Fibroblast of peridontal ligament (primary cell): Measurements from ENCODE around the gene RNF186.
A peak's percentile ranks its signal among the peaks of the same experiment; 100 is the strongest.
"Not testable (repeated sequence)": the region's sequence is repeated elsewhere in the genome, so short reads cannot be mapped to it uniquely, and the experiment has no call there.

ENCODE experiments used
- DNase-seq: peaks from one replicate; pipeline ENCODE4 v3.0.0-alpha.2; 2010; ENCODE audit errors: extremely low read depth

Gene RNF186

GRCh38 chr1:19814681-19815503, at the start of gene RNF186:
Gene RNF186, minus strand, starts transcription at chr1:19815283. Its CDS starts 182 bp downstream, at chr1:19815101.
- no peak for DNase-seq

- DNase-seq, result no peak
These were observed 49.6 kb upstream of the RNF186 start for GRCh38 chr1:19864570-19865160.

GRCh38 chr1:19862944-19863343, 47.9 kb upstream of the RNF186 start:
- no peak for DNase-seq

GRCh38 chr1:19861842-19862530, 46.9 kb upstream of the RNF186 start:
- DNase-seq, result no peak

GRCh38 chr1:19861034-19861433, 46.0 kb upstream of the RNF186 start:
- DNase-seq, result no peak

GRCh38 chr1:19860418-19860817, 45.3 kb upstream of the RNF186 start:
- no peak for DNase-seq

- DNase-seq, result no peak
These were observed 44.8 kb upstream of the RNF186 start for GRCh38 chr1:19859876-19860275.

- DNase-seq, result no peak
These were observed 43.8 kb upstream of the RNF186 start for GRCh38 chr1:19858893-19859292.

- DNase-seq, result no peak
These were observed 39.8 kb upstream of the RNF186 start for GRCh38 chr1:19854866-19855265.

GRCh38 chr1:19852036-19852435, 37.0 kb upstream of the RNF186 start:
- peak; percentile 37 for DNase-seq

- DNase-seq, result no peak
These were observed 35.1 kb upstream of the RNF186 start for GRCh38 chr1:19850214-19850613.

GRCh38 chr1:19849307-19849706, 34.2 kb upstream of the RNF186 start:
- not testable (repeated sequence) for DNase-seq

GRCh38 chr1:19847334-19847733, 32.3 kb upstream of the RNF186 start:
- not testable (repeated sequence) for DNase-seq

GRCh38 chr1:19846338-19846737, 31.3 kb upstream of the RNF186 start:
- no peak for DNase-seq

GRCh38 chr1:19845555-19845954, 30.5 kb upstream of the RNF186 start:
- no peak for DNase-seq

- DNase-seq, result no peak
These were observed 29.8 kb upstream of the RNF186 start for GRCh38 chr1:19844731-19845495.

GRCh38 chr1:19840228-19840627, 25.1 kb upstream of the RNF186 start:
- no peak for DNase-seq

GRCh38 chr1:19837866-19838265, 22.8 kb upstream of the RNF186 start:
- DNase-seq, result no peak

- no peak for DNase-seq
These were observed 20.5 kb upstream of the RNF186 start for GRCh38 chr1:19835578-19835977.

GRCh38 chr1:19831441-19831840, 16.4 kb upstream of the RNF186 start:
- no peak for DNase-seq

GRCh38 chr1:19828546-19828945, 13.5 kb upstream of the RNF186 start:
- no peak for DNase-seq

- no peak for DNase-seq
These were observed 10.2 kb upstream of the RNF186 start for GRCh38 chr1:19825298-19825697.
